Fibroblast of lung (primary cell): ENCODE measurements around the gene ALPG. TPM values are rescaled to one million over a fixed set of nuclear protein-coding genes. Genes with fewer than 3 reads are reported as not detected.

ENCODE experiments used
- DNase-seq, 2 donors: peaks; one replicate each; pipeline versions ENCODE4 v3.0.0 to v3.0.0-alpha.2; 2010; ENCODE audit warnings: low read depth in 2 of 2
- H2AFZ ChIP-seq: 2 replicates; pipeline ENCODE4 v1.5.1; 2012; ENCODE audit warnings: low read length, control low read depth, inconsistent platforms
- H3K27ac ChIP-seq: 2 replicates; pipeline ENCODE4 v1.5.1; 2011; ENCODE audit warnings: low read length, control low read depth; ENCODE audit not compliant: insufficient read depth
- H3K27me3 ChIP-seq: 2 replicates; pipeline ENCODE4 v1.5.1; 2011; ENCODE audit warnings: mild to moderate bottlenecking, low read length; ENCODE audit not compliant: control insufficient read depth, insufficient read depth
- H3K36me3 ChIP-seq: 2 replicates; pipeline ENCODE4 v1.5.1; 2011; ENCODE audit warnings: low read length; ENCODE audit not compliant: control insufficient read depth, insufficient read depth
- H3K4me1 ChIP-seq: 2 replicates; pipeline ENCODE4 v1.5.1; 2011; ENCODE audit warnings: low read length; ENCODE audit not compliant: control insufficient read depth, insufficient read depth; ENCODE audit errors: extremely low read depth
- H3K4me2 ChIP-seq: 2 replicates; pipeline ENCODE4 v1.5.1; 2011; ENCODE audit warnings: low read length, control low read depth; ENCODE audit not compliant: insufficient read depth; ENCODE audit errors: extremely low read depth
- H3K4me3 ChIP-seq, 4 experiments: fragments of 200-600 bp in 1 of 4; sonication (generic) in 1 of 4; replicated peaks in 1 of 4; 2 replicates each; pipeline ENCODE4 v1.5.1; 2011 to 2016; ENCODE audit warnings: low read length in 4 of 4, low read depth in 3 of 4, mild to moderate bottlenecking in 3 of 4, control low read depth in 2 of 4, inconsistent platforms in 1 of 4, mixed read lengths in 1 of 4; ENCODE audit not compliant: insufficient read depth in 1 of 4; ENCODE audit errors: control extremely low read depth in 1 of 4
- H3K79me2 ChIP-seq: 2 replicates; pipeline ENCODE4 v1.5.1; 2012; ENCODE audit warnings: mild to moderate bottlenecking, low read length, inconsistent platforms; ENCODE audit not compliant: control insufficient read depth, insufficient read depth
- H3K9ac ChIP-seq: 2 replicates; pipeline ENCODE4 v1.5.1; 2011; ENCODE audit warnings: mild to moderate bottlenecking, low read length, control low read depth; ENCODE audit not compliant: insufficient read depth
- H3K9me3 ChIP-seq: 2 replicates; pipeline ENCODE4 v1.5.1; 2012; ENCODE audit warnings: low read depth, low read length; ENCODE audit not compliant: control insufficient read depth, insufficient read depth
- H4K20me1 ChIP-seq: 2 replicates; pipeline ENCODE4 v1.5.1; 2011; ENCODE audit warnings: low read length; ENCODE audit not compliant: control insufficient read depth, insufficient read depth; ENCODE audit errors: extremely low read depth
- CTCF ChIP-seq, 2 donors: IDR thresholded peaks in 1 of 2; conservative IDR thresholded peaks in 1 of 2; 1 replicate in 1 of 2; 2 replicates in 1 of 2; pipeline ENCODE4 v1.5.1; 2011 to 2012; ENCODE audit warnings: low read length in 2 of 2, control low read depth in 1 of 2, inconsistent platforms in 1 of 2, low read depth in 1 of 2, mild to moderate bottlenecking in 1 of 2
- EZH2 ChIP-seq: IDR thresholded peaks from 2 replicates; pipeline ENCODE4 v1.5.1; 2012; ENCODE audit warnings: low read length, control low read depth, mild to moderate bottlenecking; ENCODE audit errors: missing control alignments
- polyA plus RNA-seq, 2 donors: library from polyadenylated mRNA; depleted of rRNA in 1 of 2; stranded (reverse) in 1 of 2; unstranded in 1 of 2; fragments of >200 nt; gene quantifications; 2 replicates each; pipeline ENCODE4 v1.2.1, GENCODE V29; 2011 to 2012; ENCODE audit warnings: missing spikeins in 1 of 2
- total RNA-seq: library from RNA; depleted of rRNA; stranded (reverse); fragments of >200 nt; gene quantifications from 2 replicates; pipeline ENCODE4 v1.2.1, GENCODE V29; 2014

The ALPG gene
- total and polyA plus RNA-seq, 2 donors (not counting 1 experiment from before 2014, with no cell fraction given), result not detected

DNA sequence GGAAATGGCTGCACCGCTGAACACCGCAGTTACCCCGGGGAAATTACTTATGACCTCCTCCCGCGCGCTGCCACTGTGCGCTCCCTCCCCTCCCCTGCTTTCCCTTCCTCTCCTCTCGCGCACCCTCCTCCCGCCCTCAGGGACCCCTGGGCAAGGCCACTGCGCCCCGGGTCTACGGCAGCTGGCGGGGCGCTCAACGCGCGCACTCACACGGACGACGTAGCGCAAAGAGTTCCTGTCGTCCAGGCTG is 20.2 kb upstream of the ALPG start:
- no peaks in the 10 kb centered on the region for H3K79me2 ChIP-seq
- no peak overlapping the region for H3K4me3 ChIP-seq
- no peak overlapping the region for H2AFZ ChIP-seq
- no peak overlapping the region for H3K9ac ChIP-seq
- no peak overlapping the region for H3K4me2 ChIP-seq
- TF ChIP-seq CTCF (conservative IDR thresholded peaks at IDR 0.05 in 1 of 2, IDR thresholded peaks at IDR 0.05 in 1 of 2; ENCODE audit: low read depth in 1 of 2, low read length in 2 of 2) (no peak), EZH2 (no peak)
- H3K9me3 ChIP-seq, result no peaks in the 10 kb centered on the region
- H4K20me1 ChIP-seq, result no peaks in the 10 kb centered on the region
- H3K4me1 ChIP-seq, result no peaks in the 10 kb centered on the region
- no peak for DNase-seq
- no peak overlapping the region for H3K27ac ChIP-seq
- no peaks in the 10 kb centered on the region for H3K36me3 ChIP-seq
- peaks cover 58% of the 10 kb centered on the region for H3K27me3 ChIP-seq

DNA sequence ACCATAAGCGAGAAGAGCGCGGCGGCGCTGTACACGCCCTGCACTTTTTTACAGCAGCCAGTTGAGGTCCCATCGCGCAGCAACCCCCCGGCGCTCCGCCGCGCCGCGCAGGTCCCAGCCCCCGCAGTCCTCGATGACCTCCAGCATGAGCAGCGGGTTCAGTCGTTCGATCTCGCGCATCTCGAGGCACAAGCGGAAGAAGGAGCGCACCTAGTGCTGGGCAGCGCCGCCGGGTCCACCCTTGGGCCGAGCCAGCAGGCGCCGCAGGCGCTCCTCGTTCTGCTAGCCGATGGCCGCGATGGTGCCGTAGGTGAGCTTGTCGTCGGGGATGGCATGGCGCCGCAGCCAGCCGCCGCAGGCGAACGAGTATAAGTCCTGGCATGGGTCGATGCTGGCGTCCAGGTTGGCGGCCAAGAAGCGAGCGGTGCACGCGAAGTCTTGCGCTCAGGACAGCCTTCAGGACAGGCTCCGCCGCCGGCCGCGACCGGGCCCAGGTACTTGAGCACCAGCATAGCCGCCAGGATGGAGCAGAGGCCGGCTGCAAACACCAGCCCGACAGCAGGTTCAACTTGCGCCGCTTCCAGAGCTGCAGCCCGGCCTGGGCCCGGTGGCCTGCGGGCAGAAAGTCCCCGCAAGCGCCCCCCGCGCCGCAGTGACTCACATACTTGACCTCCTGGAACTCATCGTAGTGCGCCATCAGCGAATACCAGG is 19.7 kb upstream of the ALPG start:
- Histone ChIP-seq H3K27ac (no peak overlapping the region), H3K4me1 (no peaks in the 10 kb centered on the region), H3K36me3 (no peaks in the 10 kb centered on the region), H3K4me2 (no peak overlapping the region), H3K27me3 (peaks cover 58% of the 10 kb centered on the region), H3K9me3 (no peaks in the 10 kb centered on the region), H2AFZ (no peak overlapping the region), H3K79me2 (no peaks in the 10 kb centered on the region), H3K4me3 (no peak overlapping the region), H3K9ac (no peak overlapping the region), H4K20me1 (no peaks in the 10 kb centered on the region)
- TF ChIP-seq EZH2 (peak; percentile 97), CTCF (conservative IDR thresholded peaks at IDR 0.05 in 1 of 2, IDR thresholded peaks at IDR 0.05 in 1 of 2; ENCODE audit: low read depth in 1 of 2, low read length in 2 of 2) (no peak)
- DNase-seq, result peak in 1 of 2 donors; percentile 36

DNA sequence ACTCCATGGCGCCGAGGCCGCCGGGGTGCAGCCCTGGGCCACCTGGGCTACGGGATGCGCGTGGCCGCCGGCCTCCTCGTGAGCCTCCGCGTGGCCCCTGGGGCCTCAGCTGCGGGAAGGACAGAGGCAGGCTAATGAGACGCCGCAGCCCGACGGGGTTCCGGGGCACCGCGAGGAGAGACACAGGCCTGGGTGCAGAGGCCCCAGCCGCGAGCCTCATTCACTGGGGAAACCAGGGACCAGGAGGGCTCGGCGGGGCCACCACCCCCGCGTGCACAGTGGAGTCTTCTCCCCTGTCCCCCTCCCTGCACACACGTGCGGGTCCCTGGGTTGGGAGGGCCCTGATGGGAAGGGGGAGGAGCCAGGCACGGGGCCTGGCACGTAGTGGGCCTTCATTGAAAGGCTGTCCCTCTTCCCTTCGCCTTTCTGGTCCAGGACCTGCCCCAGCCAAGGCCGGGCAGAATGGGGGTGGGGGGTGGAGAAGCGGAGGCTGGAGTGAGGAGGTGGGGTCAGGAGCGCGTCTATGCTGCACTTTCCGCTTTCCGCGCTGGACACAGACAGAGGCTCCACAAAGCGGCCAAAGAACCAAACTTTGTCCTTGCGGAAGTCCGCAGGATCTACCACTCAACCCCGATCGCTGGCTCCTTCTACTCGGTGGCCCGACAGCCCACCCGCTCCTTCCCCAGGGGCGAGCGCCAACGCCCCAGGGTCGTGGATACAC is 19.0 kb upstream of the ALPG start:
- no peaks in the 10 kb centered on the region for H3K36me3 ChIP-seq
- no peak for DNase-seq
- H2AFZ ChIP-seq, result no peak overlapping the region
- H3K4me1 ChIP-seq, result no peaks in the 10 kb centered on the region
- no peaks in the 10 kb centered on the region for H3K79me2 ChIP-seq
- no peak overlapping the region for H3K4me2 ChIP-seq
- H3K27me3 ChIP-seq, result peaks cover 55% of the 10 kb centered on the region
- H3K4me3 ChIP-seq, result no peak overlapping the region
- no peak overlapping the region for H3K27ac ChIP-seq
- no peaks in the 10 kb centered on the region for H3K9me3 ChIP-seq
- TF ChIP-seq EZH2, result no peak
- TF ChIP-seq CTCF (conservative IDR thresholded peaks at IDR 0.05 in 1 of 2, IDR thresholded peaks at IDR 0.05 in 1 of 2; ENCODE audit: low read depth in 1 of 2, low read length in 2 of 2), result no peak
- no peak overlapping the region for H3K9ac ChIP-seq
- no peaks in the 10 kb centered on the region for H4K20me1 ChIP-seq
